ENCODE measurements around the gene SEMA5A.

DNA sequence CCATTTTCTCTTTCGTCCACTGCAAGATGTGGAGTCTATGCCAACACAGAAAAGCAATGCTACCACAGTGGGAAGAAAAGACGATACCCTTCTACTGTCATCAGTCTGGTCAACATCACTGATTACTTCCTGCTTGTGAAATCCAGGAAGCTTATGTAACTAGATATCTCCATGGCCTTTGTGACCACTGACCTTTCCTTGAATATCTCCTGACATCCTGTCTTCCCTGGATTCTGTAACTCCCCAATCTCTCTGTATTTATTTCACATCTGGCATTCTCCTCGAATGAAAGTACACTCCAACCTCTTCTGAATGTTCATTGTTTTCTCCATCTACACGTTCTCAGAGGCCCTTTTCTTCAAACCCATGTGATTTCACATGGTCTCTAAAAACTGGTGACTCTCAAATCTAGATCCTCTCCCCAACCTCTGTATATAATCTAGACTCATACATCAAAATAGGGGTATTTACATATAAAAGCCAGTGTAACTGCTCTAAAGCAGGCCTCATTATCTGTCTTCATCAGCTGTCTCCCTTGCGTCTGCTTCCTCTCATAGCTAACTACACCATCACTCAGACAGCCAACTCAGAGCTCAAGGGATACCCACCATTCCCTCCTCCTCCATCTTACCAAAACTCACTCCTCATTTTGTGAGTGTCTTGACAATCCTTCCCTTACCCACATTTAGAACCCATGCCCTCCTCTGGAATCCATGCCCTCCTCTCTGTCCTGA, 156.8 kb downstream of the SEMA5A start:
- no peak for TF ChIP-seq SUZ12 (IDR thresholded peaks at IDR 0.05; ENCODE audit: extremely low read depth, insufficient read depth, insufficient read length)
- TF ChIP-seq ZNF274 (IDR thresholded peaks at IDR 0.05; ENCODE audit: low read depth, low read length): no peak

Data from NT2/D1 (cell line).